Neural progenitor cell (in vitro differentiated cells): ENCODE data around the gene CNTN1. TPM values are rescaled to one million over a fixed set of nuclear protein-coding genes. Genes with fewer than 3 reads are reported as not detected.

ENCODE experiments used
- DNase-seq: peaks from one replicate; pipeline ENCODE4 v3.0.0-alpha.2; 2016; ENCODE audit warnings: low spot score
- H2AFZ ChIP-seq: fragments of 200-600 bp; sonication (generic); replicated peaks from 2 replicates; pipeline ENCODE4 v1.6.1; 2016; ENCODE audit warnings: antibody characterized with exemption
- H3F3A ChIP-seq: fragments of 200-600 bp; sonication (generic); 2 replicates; pipeline ENCODE4 v1.6.1; 2016; ENCODE audit warnings: antibody characterized with exemption, low read depth
- H3K27ac ChIP-seq: fragments of 200-600 bp; sonication (generic); 2 replicates; pipeline ENCODE4 v1.5.1; 2016; ENCODE audit warnings: mild to moderate bottlenecking
- H3K27me3 ChIP-seq: fragments of 200-600 bp; sonication (generic); 2 replicates; pipeline ENCODE4 v1.6.1; 2016; ENCODE audit warnings: mild to moderate bottlenecking, moderate library complexity
- H3K36me3 ChIP-seq: fragments of 200-600 bp; sonication (generic); 2 replicates; pipeline ENCODE4 v1.5.1; 2016
- H3K4me1 ChIP-seq: fragments of 200-600 bp; sonication (generic); 2 replicates; pipeline ENCODE4 v1.6.1; 2016; ENCODE audit warnings: mixed run types
- H3K4me2 ChIP-seq: fragments of 200-600 bp; sonication (generic); 2 replicates; pipeline ENCODE4 v1.6.1; 2016
- H3K4me3 ChIP-seq: fragments of 200-600 bp; sonication (generic); 2 replicates; pipeline ENCODE4 v1.5.1; 2016
- H3K79me2 ChIP-seq: fragments of 200-600 bp; sonication (generic); 2 replicates; pipeline ENCODE4 v1.6.1; 2016; ENCODE audit warnings: low read depth
- H3K9ac ChIP-seq: fragments of 200-600 bp; sonication (generic); 2 replicates; pipeline ENCODE4 v1.6.1; 2016
- H3K9me3 ChIP-seq: fragments of 200-600 bp; sonication (generic); 2 replicates; pipeline ENCODE4 v1.5.1; 2016; ENCODE audit warnings: low read depth
- H4K20me1 ChIP-seq: fragments of 200-600 bp; sonication (generic); 2 replicates; pipeline ENCODE4 v1.6.1; 2016; ENCODE audit warnings: low read depth
- H3K27ac Mint-ChIP-seq: 3 replicates; pipeline ENCODE4 v1.8.0; 2021; ENCODE audit warnings: mixed read lengths
- H3K27me3 Mint-ChIP-seq: 2 replicates; pipeline ENCODE4 v1.8.0; 2022; ENCODE audit warnings: low read depth, mild to moderate bottlenecking, inconsistent platforms, moderate library complexity, mixed read lengths; ENCODE audit not compliant: insufficient read depth
- H3K36me3 Mint-ChIP-seq: 3 replicates; pipeline ENCODE4 v1.8.0; 2021; ENCODE audit warnings: mixed read lengths
- H3K4me1 Mint-ChIP-seq: 3 replicates; pipeline ENCODE4 v1.8.0; 2021; ENCODE audit warnings: mixed read lengths
- H3K4me3 Mint-ChIP-seq: 3 replicates; pipeline ENCODE4 v1.8.0; 2021; ENCODE audit warnings: mild to moderate bottlenecking, moderate library complexity, mixed read lengths
- H3K9me3 Mint-ChIP-seq: 3 replicates; pipeline ENCODE4 v1.8.0; 2020; ENCODE audit warnings: mixed read lengths
- CTCF ChIP-seq: fragments of 200-600 bp; sonication (generic); IDR thresholded peaks from 2 replicates; pipeline ENCODE4 v1.5.1; 2017; ENCODE audit warnings: antibody characterized with exemption, mild to moderate bottlenecking
- EZH2 ChIP-seq: fragments of 200-600 bp; sonication (generic); IDR thresholded peaks from 2 replicates; pipeline ENCODE4 v1.6.1; 2017; ENCODE audit warnings: antibody characterized with exemption, mild to moderate bottlenecking, moderate library complexity
- EZH2phosphoT487 ChIP-seq: fragments of 200-600 bp; sonication (generic); IDR thresholded peaks from 2 replicates; pipeline ENCODE4 v1.6.1; 2017; ENCODE audit warnings: antibody characterized with exemption
- total RNA-seq: library from RNA; depleted of rRNA; stranded (reverse); fragments of >200 nt; gene quantifications from 2 replicates; pipeline ENCODE4 v1.2.3, GENCODE V29; 2015; ENCODE audit warnings: low replicate concordance

Gene CNTN1
- total RNA-seq, 1 donor from 2014 or later, result 0.17 TPM

GRCh38 chr12:41092115-41092514 is 399.9 kb downstream of the CNTN1 start:
- peaks cover 5% of the 10 kb centered on the region for H3K36me3 Mint-ChIP-seq
- Histone ChIP-seq H3F3A (no peaks in the 10 kb centered on the region), H2AFZ (no peak overlapping the region), H3K79me2 (no peaks in the 10 kb centered on the region), H3K4me1 (no peaks in the 10 kb centered on the region), H3K4me2 (no peak overlapping the region), H3K27ac (no peak overlapping the region), H3K27me3 (no peaks in the 10 kb centered on the region), H3K36me3 (no peaks in the 10 kb centered on the region), H3K9ac (no peak overlapping the region), H4K20me1 (no peaks in the 10 kb centered on the region), H3K4me3 (no peak overlapping the region), H3K9me3 (no peaks in the 10 kb centered on the region)
- no peak for DNase-seq
- H3K9me3 Mint-ChIP-seq, result peaks cover 5% of the 10 kb centered on the region
- peaks cover 5% of the 10 kb centered on the region for H3K27me3 Mint-ChIP-seq
- TF ChIP-seq EZH2phosphoT487 (no peak), CTCF (no peak), EZH2 (no peak)
- no peak overlapping the region for H3K4me3 Mint-ChIP-seq
- H3K4me1 Mint-ChIP-seq, result no peaks in the 10 kb centered on the region
- no peak overlapping the region for H3K27ac Mint-ChIP-seq

DNA sequence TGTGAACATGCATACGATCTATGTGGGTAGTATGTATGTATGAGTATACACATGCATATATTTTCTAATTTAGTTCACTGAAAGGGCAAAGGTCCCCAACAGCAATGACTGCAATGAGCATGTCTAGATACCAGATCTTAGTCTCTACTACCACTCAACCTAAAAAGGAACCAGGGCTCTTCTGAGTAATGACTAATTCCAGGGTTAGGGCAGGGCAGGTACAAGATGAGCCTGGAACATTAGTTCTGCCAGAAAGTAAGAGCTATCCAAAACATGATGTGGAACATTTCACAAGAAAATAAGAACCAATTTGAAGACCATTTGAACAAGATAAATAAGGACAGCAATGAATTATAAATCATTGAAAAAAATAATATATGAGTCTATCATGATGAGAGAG is 404.6 kb downstream of the CNTN1 start:
- no peak overlapping the region for H3K4me2 ChIP-seq
- H3K4me1 ChIP-seq, result no peaks in the 10 kb centered on the region
- H3F3A ChIP-seq, result no peaks in the 10 kb centered on the region
- Mint-ChIP-seq H3K4me3 (no peak overlapping the region), H3K4me1 (no peaks in the 10 kb centered on the region), H3K9me3 (no peaks in the 10 kb centered on the region), H3K27me3 (peaks cover 2% of the 10 kb centered on the region), H3K36me3 (no peaks in the 10 kb centered on the region), H3K27ac (no peak overlapping the region)
- no peak for DNase-seq
- H3K27me3 ChIP-seq, result no peaks in the 10 kb centered on the region
- H2AFZ ChIP-seq, result no peak overlapping the region
- no peak overlapping the region for H3K4me3 ChIP-seq
- H3K9me3 ChIP-seq, result no peaks in the 10 kb centered on the region
- H3K79me2 ChIP-seq, result no peaks in the 10 kb centered on the region
- H3K9ac ChIP-seq, result no peak overlapping the region
- H3K27ac ChIP-seq, result no peak overlapping the region
- TF ChIP-seq EZH2phosphoT487 (no peak), CTCF (no peak), EZH2 (no peak)
- no peaks in the 10 kb centered on the region for H4K20me1 ChIP-seq
- no peaks in the 10 kb centered on the region for H3K36me3 ChIP-seq

DNA sequence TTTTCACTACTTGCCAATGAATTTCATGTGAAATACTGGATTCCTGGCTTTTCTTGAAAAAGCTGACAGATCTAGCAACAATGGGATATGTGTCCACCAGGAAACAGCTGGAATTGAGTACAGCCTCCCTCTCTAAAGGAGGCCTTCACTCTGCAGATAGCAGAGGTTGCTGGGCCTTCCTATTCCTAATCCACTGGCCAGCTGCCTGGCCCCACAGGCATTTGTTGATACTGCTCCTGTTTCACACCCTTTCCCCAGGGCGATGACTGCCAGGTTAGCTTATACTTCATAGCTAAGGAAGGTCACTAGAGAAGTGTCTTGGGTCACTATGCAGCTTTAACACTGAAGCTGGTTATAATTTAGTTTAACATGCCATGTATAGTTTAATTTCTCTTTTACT is 408.3 kb downstream of the CNTN1 start:
- Mint-ChIP-seq H3K4me3 (no peak overlapping the region), H3K36me3 (no peaks in the 10 kb centered on the region), H3K27me3 (peaks cover 2% of the 10 kb centered on the region), H3K4me1 (no peaks in the 10 kb centered on the region), H3K9me3 (no peaks in the 10 kb centered on the region), H3K27ac (no peak overlapping the region)
- DNase-seq, result peak; percentile 14
- Histone ChIP-seq H3K36me3 (no peaks in the 10 kb centered on the region), H4K20me1 (no peaks in the 10 kb centered on the region), H3K9ac (no peak overlapping the region), H3K4me1 (no peaks in the 10 kb centered on the region), H2AFZ (no peak overlapping the region), H3K79me2 (no peaks in the 10 kb centered on the region), H3K9me3 (no peaks in the 10 kb centered on the region), H3K4me2 (no peak overlapping the region), H3K27ac (no peak overlapping the region), H3K4me3 (no peak overlapping the region), H3F3A (no peaks in the 10 kb centered on the region), H3K27me3 (no peaks in the 10 kb centered on the region)
- TF ChIP-seq CTCF (no peak), EZH2phosphoT487 (no peak), EZH2 (no peak)

- Histone ChIP-seq H2AFZ (no peak overlapping the region), H4K20me1 (no peaks in the 10 kb centered on the region)
These were observed 409.6 kb downstream of the CNTN1 start for GRCh38 chr12:41101806-41102205.

More at GRCh38 chr12:41101806-41102205, 409.6 kb downstream of the CNTN1 start:
- H3K4me2 ChIP-seq, result no peak overlapping the region
- no peaks in the 10 kb centered on the region for H3K4me1 ChIP-seq
- no peak overlapping the region for H3K4me3 Mint-ChIP-seq
- H3K9me3 Mint-ChIP-seq, result no peaks in the 10 kb centered on the region
- no peak overlapping the region for H3K9ac ChIP-seq
- H3K36me3 Mint-ChIP-seq, result no peaks in the 10 kb centered on the region
- no peaks in the 10 kb centered on the region for H3F3A ChIP-seq
- peaks cover 2% of the 10 kb centered on the region for H3K27me3 Mint-ChIP-seq
- no peak overlapping the region for H3K27ac Mint-ChIP-seq
- H3K27ac ChIP-seq, result no peak overlapping the region
- no peak for DNase-seq
- no peaks in the 10 kb centered on the region for H3K79me2 ChIP-seq
- H3K4me3 ChIP-seq, result no peak overlapping the region
- H3K27me3 ChIP-seq, result no peaks in the 10 kb centered on the region
- no peaks in the 10 kb centered on the region for H3K4me1 Mint-ChIP-seq
- no peaks in the 10 kb centered on the region for H3K36me3 ChIP-seq
- no peak for TF ChIP-seq CTCF
- no peak for TF ChIP-seq EZH2
- no peak for TF ChIP-seq EZH2phosphoT487
- no peaks in the 10 kb centered on the region for H3K9me3 ChIP-seq
